NCI-H1694 (cell line): Measurements from ENCODE around the gene CMTM4.

ENCODE experiments used
- DNase-seq: peaks from one replicate; lab custom pipeline; 2025; lab: John Stamatoyannopoulos, UW

The CMTM4 gene

GRCh38 chr16:66696669-66697630 is at the start of gene CMTM4:
Gene CMTM4, minus strand, starts transcription at chr16:66696743. Its CDS starts 218 bp downstream, at chr16:66696525.
- peak; percentile 39 for DNase-seq

GRCh38 chr16:66746048-66746447 is 49.5 kb upstream of the CMTM4 start:
- no peak for DNase-seq

- DNase-seq, result no peak
Observed at GRCh38 chr16:66741950-66742808, 45.6 kb upstream of the CMTM4 start.

GRCh38 chr16:66741169-66741900 is 44.8 kb upstream of the CMTM4 start:
- no peak for DNase-seq

GRCh38 chr16:66740533-66740932 is 44.0 kb upstream of the CMTM4 start:
- DNase-seq, result no peak

GRCh38 chr16:66740010-66740409 is 43.5 kb upstream of the CMTM4 start:
- DNase-seq, result peak; percentile 36

- DNase-seq, result no peak
Observed at GRCh38 chr16:66735891-66736290, 39.3 kb upstream of the CMTM4 start.

- no peak for DNase-seq
Observed at GRCh38 chr16:66731101-66731500, 34.6 kb upstream of the CMTM4 start.

GRCh38 chr16:66728804-66729203 is 32.3 kb upstream of the CMTM4 start:
- DNase-seq, result no peak

GRCh38 chr16:66728117-66728787 is 31.7 kb upstream of the CMTM4 start:
- peak; percentile 60 for DNase-seq

GRCh38 chr16:66720766-66721165 is 24.2 kb upstream of the CMTM4 start:
- no peak for DNase-seq

- no peak for DNase-seq
Observed at GRCh38 chr16:66719246-66719645, 22.7 kb upstream of the CMTM4 start.

- no peak for DNase-seq
Observed at GRCh38 chr16:66717776-66718175, 21.2 kb upstream of the CMTM4 start.

- no peak for DNase-seq
Observed at GRCh38 chr16:66717112-66717675, 20.7 kb upstream of the CMTM4 start.

- DNase-seq, result peak; percentile 95
Observed at GRCh38 chr16:66714654-66715307, 18.2 kb upstream of the CMTM4 start.

GRCh38 chr16:66714062-66714461 is 17.5 kb upstream of the CMTM4 start:
- no peak for DNase-seq

- no peak for DNase-seq
Observed at GRCh38 chr16:66713076-66713475, 16.5 kb upstream of the CMTM4 start.

GRCh38 chr16:66712512-66712911 is 16.0 kb upstream of the CMTM4 start:
- DNase-seq, result no peak

GRCh38 chr16:66711581-66711980 is 15.0 kb upstream of the CMTM4 start:
- DNase-seq, result no peak

GRCh38 chr16:66706506-66706880 is 9.9 kb upstream of the CMTM4 start:
- DNase-seq, result no peak
